KG1 (cell line): Measurements from ENCODE around the gene PLEKHM1.
"Not testable (repeated sequence)": the region's sequence is repeated elsewhere in the genome, so short reads cannot be mapped to it uniquely, and the experiment has no call there.

Experiments
- DNase-seq: peaks from one replicate; lab custom pipeline; 2025; lab: John Stamatoyannopoulos, UW

Gene PLEKHM1

DNA sequence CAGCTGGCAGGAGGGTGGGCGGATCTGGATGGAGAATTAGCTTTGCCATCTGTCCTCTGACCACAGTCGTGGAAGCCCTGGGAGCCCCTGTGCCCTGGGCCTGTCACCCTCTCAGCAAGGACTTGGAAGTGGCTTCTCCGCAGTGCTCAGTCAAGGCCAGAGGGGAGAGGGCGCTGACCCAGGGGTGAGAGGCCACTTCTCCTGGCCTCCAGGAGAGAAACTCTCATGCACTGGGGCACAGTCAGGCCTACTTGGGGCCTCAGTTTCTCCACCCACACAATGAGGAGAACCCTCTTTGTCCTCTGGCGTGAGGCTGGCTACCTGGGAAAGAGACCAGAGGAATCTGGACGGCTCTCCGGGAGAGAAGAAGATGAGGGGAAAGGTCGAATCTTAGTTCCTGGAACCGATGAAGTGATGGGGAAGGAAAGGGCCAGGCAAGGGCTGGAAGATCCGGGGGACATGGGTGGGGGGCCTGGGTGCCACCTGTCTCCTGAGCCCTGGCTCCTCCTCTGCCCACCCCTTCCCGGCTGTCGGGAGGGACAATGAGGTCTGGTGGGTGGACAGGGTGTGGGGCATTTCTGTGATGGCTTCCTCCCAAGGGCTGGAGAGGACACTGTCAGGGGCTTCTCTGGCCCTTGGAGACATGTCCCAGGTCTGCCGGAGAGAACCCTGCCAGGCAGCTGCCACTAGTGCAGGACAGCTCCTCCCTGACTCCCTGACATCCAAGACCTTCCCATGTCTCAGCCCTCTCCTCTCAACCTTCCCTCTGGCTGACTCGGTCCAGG, 48.8 kb downstream of the PLEKHM1 start:
- no peak for DNase-seq

DNA sequence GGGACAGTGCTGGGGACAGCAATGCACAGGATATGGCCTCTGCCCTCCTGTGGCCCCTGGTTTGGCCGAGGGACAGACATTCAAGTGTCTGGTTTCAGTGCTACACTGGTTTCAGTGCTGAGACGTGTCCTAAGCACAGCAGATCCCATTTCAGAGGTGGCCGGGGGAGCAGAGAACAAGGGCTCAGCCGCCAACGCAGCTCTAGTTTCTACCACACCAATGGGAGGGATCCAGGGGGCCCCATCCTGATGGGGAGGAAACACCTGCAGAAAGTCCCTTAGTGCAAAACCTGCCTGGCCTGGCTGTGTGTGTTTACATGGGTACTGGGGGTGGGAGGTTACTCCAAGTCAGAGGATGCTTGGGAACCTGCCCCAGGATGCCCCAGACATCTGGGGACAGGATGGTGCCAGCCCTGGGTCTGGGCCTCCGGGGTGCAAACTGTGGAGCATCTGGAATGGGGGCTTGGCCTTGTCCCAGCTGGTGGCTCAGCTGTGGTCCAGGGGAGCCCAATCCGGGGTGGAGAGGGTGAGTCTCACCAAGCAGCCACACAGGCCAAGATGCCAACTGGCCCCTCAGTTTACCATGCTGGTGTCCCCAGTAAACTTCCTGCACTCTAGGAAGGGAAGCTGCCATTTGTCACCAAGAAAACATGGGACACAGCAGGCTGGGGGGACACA, 49.5 kb downstream of the PLEKHM1 start:
- not testable (repeated sequence) for DNase-seq

- no peak for DNase-seq
These were observed 50.3 kb downstream of the PLEKHM1 start for GRCh38 chr17:45440161-45440778.

DNA sequence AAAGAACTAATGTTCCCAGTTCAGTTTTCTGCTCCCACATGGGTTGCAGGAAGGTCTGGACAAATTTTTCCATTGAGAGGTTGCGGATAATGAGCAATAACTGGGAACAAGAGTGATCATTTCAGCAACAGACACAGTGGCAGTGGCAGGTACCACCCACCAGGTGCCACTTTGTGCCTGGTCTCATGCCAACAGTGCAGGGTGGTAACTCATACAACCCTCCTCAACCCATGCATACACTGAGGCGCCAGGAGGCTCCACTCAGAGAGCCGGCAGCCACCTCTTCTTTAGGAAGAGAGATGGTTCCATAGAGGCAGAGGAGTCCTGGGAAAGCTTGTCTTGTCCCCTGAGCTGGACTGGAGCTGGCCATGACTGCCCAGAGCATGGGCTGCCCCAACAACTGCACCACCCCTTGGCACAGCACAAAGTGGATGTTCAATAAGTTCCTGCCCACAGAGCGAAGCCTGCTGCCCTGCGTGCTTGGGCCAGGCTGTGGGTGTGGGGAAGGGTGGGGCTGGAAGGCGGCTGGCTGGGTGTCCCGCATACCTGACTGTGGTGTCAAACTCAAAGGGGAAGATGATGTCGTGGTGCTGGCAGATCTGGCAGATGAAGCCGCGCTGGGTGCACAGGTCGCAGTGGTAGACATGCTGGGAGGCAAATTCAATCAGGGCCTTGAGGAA, 51.5 kb downstream of the PLEKHM1 start:
- DNase-seq: no peak

DNA sequence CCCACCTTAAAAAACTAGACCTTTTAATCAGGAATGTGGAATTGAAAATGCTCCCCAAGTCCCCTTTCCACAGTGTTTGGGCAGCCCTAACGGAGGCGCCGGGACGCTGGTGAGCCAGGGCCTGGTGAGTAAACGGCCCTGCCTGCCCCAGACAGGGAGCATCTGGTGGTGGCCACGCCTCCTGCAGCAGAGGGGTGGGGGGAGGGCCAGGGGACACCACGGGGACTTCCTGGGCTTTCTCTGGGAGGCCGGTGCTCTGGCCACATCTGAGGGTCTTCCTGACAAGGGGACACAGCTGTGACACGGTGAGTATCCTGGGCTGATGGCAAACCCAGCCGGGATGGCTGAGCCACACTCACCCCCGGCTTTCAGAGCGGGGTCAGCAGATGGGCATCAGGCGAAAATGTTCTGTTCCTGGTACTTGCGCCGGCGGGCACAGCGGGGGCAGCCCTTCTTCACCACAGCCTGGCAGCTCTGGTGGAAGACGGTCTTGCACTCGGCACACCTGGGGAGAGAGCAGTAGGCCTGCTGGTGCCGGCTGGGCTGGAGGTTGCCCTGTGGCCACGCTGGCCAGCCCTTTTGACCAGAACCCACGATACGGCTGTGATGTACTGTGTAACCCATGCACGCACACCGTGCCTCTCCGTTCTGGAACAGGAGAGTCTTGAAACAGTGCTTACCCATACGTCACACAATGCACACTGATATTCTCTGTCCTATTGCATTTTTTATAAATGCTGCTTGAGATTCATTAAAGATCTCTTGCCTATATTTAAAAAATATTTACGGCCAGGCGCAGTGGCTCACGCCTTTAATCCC, 52.8 kb downstream of the PLEKHM1 start:
- DNase-seq: no peak

DNA sequence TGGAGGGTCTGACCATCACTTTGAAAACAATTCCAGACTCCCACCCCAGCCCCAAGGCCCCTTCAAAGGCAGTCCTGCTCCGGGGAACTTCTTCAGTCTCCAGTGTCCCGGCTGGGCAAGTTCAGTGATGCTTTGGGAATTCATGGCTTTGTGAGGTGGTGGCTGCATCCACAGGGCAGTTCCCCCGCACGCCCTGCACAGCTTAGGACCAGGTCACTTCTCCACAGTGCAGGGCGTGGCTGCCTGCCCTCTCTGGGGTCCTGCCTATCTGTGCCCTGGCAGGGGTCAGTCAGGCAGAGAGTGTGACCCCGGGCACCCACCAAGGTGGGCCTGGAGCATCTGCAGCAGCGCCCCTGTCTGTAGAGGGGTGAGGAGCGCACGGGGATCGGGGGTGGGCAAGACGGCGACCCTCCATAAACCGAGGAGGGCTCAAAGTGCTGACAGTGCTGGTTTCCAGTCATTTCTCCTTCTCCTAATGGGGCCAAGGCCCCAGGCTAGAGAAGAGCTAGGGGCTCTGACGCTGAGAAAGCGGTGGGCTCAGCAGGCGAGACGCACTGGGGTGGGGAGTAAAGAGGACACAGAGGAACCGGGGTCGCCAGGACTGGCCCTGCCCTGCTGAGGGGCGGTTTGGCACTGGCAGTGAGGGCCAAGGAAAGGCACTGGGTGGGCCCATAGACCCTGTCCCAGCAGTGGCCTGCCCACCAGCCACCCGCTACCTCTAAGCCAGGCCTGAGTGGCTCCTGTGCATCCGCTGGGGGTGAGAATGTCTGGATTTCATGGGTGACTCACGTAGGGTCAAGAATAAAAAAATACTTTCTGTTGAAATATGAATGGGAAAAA, 53.7 kb downstream of the PLEKHM1 start:
- DNase-seq: no peak

GRCh38 chr17:45436161-45436560, 54.4 kb downstream of the PLEKHM1 start:
- no peak for DNase-seq

DNA sequence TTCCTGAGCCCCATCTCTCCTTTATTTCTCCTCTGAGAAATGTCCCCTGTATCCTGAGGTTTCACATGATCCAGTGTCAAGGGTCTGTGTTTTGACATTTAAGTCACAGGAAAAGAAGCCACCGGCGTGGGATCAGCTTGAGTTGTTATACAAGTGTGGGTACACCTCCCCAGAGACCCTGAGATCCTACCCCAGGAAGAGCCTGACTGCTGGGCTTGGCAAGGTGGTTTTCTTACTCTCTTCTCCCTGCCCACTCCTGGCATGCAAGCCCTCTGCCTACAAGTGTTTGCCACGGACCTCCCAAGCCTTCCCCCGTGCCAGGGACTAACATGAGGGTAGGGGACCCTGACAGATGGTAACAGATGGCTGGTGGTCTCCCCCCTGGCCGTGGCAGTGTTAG, 55.0 kb downstream of the PLEKHM1 start:
- DNase-seq: no peak

- DNase-seq: no peak
These were observed 57.4 kb downstream of the PLEKHM1 start for GRCh38 chr17:45433159-45433535.

DNA sequence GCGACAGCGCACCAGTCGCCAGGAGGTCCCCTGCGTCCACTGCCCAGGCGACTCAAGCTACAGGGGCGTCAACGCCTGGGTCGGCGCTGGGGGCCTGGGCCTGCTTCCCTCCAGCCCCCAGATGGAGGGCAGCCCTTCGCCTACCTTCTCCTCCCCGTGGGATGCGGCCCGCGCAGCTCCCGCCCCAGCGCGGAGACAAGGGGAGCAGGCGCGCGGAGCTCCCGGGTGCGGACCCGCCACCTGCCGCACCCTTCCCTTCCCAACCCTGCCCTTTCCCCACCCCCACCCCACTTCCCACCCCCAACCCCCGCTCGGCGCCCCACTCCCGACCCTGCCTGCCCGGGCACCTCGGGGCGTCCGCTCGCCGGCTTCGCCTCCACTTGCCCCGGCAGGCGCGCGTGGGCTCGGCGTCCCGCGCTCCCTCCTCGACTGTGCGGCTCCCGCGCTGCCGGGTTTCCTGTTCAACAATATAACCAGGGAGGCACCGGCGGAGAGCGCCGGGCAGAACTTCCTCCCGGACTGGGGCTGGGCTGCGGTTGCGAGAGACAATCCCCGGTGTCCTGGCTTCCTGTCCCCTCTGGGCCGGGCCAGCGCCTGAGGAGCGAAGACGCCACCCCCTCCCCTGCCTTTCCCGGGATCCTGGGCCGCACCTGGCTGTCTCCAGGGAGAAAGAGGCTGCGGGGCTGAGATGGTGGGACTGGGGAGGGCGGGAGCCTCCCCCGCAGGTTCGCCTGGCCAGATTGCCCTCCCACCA, 57.9 kb downstream of the PLEKHM1 start, which contains the start of gene ARHGAP27:
TSS of gene ARHGAP27 (minus strand) at position 466 of the 754 bp plus-strand sequence. CDS start 2,591 bp downstream, outside the sequence.
- DNase-seq: no peak

DNA sequence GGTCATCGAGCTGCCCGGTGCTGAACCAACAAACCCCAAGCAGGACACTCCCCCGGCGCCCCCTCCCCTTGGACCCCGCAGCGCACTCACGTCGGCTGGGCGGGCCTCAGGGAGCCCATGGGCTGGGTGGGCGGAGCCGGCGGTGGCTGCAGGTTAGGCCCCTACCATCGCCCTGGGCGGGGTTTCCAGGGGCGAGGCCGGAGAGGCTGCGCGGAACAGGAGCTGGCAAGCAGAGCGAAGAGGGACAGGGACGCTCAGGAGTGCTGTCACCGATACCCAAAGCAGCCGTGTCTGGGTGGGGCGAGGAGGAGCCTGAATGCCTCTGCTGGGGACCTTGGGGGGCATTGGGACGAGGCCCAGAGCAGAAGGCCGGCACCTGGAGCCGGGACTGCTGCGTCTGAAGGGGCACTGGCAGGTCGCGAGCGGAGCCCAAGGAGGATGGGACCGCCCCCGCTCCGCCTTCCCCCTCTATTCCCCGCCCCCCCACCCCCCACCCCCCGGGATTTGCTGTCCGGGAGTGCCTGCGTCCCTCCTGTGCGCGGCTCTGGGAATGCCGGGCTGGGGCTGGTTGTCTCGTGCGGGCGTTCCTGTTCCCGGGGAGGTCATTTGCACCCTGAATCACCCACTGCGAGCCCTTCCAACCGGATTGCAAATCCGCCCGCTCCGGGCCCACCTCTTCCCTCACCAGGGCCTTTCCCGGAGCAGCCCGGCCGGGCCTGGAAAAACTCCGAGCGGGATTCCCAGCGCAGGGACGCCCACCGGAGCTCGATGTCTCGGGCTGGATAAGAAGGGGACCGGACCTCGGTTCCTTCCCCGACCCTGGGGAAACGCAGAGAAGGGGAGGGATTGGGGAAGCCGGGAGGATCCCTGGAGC, 58.8 kb downstream of the PLEKHM1 start:
- DNase-seq: peak; percentile 24

DNA sequence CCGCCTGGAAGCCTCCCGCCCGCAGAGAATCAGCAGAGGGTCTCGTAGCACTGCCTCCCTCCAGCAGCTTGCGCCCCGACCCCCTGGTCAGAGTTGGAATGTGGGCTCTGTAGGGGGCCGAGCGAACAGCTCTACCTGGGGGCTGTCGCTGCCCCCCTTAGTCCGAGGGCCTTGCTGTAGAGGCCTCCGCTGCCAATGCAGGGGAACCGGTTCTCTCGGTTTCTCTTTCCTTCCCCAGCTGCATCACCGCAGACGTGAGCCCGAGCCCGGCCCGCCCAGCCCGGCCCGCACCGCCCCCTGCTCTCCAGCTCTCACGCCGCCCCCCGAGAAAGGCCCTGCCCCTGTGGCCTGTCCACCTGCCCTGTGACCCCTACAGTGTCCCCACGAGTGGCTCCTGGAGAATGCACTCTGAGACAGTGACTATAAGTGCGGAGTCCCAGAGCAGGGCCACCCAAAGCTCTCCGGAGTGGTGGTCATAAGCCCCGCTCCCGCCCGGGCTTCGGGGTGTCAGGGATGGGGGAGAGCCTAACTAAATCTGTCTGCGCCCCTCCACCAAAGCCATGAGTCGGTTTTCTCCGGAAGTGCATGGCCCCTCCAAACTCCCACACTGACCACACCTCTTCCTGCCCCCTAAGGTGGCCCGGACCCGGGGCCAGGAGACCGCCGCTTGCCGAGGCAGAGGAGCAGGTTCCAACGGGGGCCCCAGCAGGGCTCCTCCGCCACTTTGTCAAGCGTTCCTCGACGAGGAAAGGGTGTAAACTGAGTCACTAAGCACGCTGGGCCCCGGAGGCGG, 59.6 kb downstream of the PLEKHM1 start:
- no peak for DNase-seq

GRCh38 chr17:45430006-45430737, 60.3 kb downstream of the PLEKHM1 start:
- DNase-seq: no peak

DNA sequence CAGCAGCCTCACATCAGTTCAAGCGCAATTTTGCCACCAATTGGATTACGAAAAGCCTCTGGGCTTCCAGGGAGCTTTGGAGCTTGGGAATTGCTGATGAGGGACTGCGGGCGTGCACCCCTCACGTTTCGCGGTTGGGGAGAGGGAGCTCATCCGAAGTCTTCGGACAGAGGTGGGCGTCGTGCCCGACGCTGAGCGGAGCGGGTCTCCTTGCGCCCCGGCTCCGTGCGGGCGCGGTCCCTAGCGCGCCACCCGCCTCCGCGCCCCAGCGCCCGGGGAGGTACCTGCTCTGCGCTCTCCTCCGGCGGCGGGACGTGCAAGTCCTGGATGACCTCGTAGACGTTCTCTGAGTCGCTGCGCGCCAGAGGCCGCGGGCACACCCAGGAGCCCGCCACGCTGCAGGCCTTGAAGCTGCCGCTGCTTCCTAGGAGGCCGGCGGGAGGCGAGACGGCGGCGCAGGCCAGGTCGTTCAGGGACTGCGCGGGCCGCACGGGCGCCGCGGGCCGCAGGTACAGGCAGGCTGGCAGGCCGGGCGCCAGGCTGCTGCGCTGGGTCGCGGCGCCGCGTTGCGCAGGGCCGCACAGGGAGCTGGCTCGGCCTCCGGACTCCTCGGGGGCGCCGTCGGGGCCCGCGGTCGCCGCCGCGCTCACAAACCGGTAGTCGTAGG, 61.0 kb downstream of the PLEKHM1 start:
- no peak for DNase-seq

GRCh38 chr17:45428931-45429338, 61.6 kb downstream of the PLEKHM1 start:
- no peak for DNase-seq

DNA sequence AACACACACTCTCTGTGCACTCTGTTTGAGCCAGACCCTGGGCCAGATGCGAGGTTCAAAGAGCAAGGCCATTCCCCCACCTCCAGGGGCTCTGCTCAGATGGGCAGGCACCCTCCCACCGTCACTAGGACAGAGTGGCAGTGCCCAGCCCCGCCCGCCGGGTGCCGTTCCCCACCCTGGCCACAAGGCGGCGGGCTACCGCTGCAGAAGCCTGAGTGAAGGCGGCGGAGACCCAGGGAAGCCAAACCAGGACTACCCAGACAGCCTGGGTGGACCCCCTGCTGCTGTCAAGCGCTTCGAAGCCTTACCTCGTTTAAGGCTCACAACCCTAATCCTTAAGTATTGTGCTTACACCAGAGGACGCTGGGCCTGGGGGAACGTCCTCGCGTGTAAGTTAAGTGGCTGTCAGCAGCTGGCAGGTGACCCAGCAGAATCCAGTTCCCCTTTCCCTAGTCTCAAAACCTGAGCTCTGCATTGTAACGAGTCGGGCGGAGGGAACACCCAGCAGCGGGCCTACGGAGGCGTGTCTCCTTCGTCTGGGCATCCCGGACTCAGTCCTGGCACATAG, 62.4 kb downstream of the PLEKHM1 start:
- peak; percentile 54 for DNase-seq
